Kidney glomerular epithelial cell (primary cell): ENCODE measurements around the gene CBY1.
"Not testable (repeated sequence)": the region's sequence is repeated elsewhere in the genome, so short reads cannot be mapped to it uniquely, and the experiment has no call there.

Experiments
- DNase-seq: peaks from one replicate; lab custom pipeline; 2025; lab: John Stamatoyannopoulos, UW

Gene CBY1

DNA sequence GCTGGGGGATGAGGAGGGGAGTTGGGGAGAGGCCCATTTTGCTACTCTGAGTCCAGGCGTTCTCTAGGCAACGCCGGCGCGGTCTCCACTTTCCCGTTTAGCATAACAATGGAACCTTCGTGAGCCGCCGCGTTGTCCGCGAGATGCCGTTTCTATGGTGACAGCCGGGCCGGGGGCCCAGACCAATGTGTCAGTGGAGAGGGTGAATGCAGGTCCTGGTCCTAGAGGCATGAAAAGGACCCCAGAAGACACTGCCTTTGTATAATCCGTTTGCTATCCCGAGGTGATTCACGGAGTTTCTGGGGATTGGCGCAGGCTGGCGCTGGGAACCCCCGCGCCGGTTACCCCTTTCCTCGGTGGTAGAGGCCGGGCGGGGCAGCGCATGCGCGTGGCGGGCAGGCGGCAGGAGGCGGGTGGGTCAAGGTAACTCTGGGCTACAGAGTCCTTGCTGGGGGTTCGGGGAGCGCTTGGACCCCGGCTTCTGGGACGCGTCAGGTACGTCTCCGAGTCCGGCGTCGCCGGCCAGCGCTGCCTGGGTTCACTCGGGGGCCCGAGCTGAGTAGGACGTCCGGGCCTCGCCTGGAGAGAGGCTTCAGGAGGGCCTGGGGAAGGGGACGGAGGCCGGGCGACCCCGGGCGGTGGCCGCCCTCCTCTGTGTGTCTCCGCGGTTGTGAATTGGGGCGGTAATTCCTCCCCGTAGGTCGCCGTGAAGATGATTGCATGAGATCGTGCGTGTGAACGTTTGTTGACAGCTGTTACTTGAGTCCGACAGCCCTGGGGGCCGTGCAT is at the start of gene CBY1, which contains the start of gene FAM227A:
TSS of gene CBY1 (plus strand) at position 383 of the 789 bp plus-strand sequence. CDS start 11,417 bp downstream, outside the sequence.
TSS of gene FAM227A (minus strand) at position 137 of the 789 bp plus-strand sequence. CDS start 6,224 bp downstream, outside the sequence.
- peak; percentile 81 for DNase-seq

- no peak for DNase-seq
Measured at GRCh38 chr22:38607680-38608079, 48.8 kb upstream of the CBY1 start.

DNA sequence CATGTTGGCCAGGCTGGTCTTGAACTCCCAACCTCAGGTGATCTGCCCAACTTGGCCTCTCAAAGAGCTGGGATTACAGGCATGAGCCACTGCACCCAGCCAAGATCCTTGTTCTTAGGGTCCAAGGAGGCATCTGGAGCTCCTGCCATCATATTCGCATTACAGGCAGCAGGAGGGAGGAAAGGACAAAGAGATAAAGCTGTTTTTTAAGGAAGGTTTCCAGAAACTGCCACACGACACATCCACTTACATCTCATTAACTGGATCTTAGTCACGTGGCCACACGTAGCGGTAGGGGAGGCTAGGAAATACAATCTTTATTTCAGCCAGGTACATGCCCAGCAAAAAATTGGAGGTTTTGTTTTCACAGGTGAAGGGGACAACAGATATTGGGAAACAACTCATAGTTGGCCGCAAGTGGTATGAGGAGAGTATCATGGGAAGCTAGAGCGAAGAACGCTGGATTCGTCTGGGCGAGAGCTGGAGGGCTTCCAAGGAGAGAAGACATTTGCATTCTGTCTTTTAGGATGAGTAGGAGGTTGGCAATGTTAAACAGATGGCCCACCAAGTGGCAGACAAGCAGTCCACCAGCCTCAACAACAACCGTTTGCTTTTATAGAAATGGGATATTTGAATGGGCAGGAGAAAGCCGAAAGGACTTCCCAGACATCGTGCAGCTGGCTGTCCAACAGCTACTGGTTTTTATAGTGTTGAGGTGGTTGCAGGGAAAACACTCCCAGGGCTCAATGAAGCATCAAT is 47.3 kb upstream of the CBY1 start:
- DNase-seq: no peak

- DNase-seq: no peak
Measured at GRCh38 chr22:38610234-38610633, 46.2 kb upstream of the CBY1 start.

GRCh38 chr22:38611559-38611958 is 44.9 kb upstream of the CBY1 start:
- no peak for DNase-seq

DNA sequence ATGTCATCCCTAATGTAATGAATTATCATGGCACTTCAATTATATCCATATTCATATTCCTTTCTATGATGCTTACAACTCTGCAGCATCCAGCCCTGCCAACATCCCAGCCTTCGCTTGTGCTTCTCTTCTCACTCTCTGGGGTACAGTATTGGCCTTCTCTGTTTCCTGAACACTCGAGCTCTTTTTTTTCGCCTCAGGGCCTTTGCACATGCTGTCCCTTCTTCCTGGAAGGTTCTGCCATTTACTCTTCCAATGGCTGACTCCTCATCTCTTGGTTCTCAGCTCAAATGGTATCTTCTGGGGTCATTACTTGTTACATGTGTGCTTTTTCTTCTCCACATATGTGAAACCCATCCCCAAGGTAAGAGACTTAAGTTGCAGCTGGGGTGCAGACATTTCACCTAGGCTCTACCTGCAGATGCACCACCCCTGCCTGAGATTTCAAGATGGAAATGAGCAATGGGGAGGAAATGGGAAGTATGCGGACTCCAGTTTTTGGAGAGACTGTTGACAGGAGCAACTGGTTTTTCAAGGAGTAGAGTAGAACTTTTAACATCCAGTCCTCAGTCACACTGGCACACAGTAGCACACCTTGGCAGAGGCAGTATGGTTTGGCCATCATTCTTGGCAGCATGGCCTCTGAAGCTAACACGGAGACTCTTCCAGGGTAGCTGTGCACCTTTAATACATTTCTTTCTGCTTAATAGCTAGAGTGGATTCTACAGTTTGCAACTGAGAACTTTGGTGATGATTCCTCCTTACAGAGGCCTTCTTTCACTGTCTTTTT is 44.0 kb upstream of the CBY1 start:
- DNase-seq: no peak

- DNase-seq: no peak
Measured at GRCh38 chr22:38613588-38613987, 42.9 kb upstream of the CBY1 start.

DNA sequence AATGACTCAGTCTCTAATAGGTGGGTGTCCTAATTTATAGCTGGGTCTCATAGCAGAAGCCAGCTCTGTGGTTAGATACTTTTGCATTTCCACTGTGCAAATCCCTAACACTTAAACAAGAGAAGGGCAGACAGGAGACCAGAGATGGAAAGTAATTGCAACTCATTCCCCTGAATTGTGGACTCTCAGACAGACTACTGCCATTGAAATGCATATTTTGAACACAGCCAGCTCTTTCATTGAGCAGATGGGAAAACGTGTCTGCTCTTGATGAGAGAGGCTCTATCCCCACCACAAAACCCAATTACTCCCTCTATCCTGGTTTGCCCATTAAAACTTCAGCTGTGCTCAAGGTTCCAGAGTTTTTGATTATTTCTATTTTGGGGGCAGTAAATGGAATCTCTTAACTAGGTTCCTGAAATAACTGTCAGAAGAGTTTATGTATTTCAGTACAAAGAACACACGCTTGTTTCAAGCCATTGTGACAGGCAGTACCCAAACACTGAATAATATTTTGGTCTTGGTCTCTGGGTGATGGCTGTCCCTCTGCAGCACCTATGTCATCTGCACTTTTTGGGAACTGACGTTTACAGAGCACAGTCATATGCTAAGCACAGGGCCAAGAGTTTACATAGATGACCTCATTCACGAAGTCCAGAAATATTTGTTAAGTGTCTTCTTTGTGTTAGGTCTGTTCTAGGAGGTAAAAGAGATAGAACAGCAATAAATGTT is 41.9 kb upstream of the CBY1 start:
- no peak for DNase-seq

DNA sequence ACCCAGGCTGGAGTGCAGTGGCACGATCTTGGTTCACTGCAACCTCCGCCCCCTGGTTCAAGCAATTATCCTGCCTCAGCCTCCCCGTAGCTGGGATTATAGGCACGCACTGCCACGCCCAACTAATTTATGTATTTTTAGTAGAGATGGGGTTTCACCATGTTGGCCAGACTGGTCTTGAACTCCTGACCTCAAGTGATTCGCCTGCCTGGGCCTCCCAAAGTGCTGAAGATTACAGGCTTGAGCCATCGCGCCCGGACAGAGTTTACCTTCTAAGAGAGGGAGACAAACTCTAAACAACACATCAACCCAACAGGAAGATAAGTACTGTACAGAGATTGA is 41.4 kb upstream of the CBY1 start:
- not testable (repeated sequence) for DNase-seq

GRCh38 chr22:38618258-38618657 is 38.2 kb upstream of the CBY1 start:
- DNase-seq: no peak

GRCh38 chr22:38618682-38619081 is 37.8 kb upstream of the CBY1 start:
- DNase-seq: no peak

- no peak for DNase-seq
Measured at GRCh38 chr22:38623351-38623750, 33.1 kb upstream of the CBY1 start.

DNA sequence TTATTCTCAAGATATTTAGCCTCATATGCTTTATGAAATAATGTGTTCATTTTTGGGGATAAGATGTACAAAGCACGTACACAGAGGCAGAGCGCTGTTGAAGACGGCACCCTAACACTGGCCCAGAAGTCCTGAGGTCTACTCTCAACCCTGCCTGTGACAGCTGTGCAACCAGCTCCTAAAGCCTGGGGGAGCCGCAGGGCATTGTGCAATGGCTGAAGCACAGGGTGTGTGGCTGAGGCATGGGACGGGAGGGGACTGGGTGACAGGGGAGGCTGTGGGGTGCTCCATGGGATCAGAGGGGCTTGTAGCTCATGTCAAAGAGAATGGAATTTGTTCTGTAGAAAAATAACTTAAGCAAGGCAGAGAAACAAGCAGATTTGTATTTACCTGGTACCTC is 28.0 kb upstream of the CBY1 start:
- no peak for DNase-seq

DNA sequence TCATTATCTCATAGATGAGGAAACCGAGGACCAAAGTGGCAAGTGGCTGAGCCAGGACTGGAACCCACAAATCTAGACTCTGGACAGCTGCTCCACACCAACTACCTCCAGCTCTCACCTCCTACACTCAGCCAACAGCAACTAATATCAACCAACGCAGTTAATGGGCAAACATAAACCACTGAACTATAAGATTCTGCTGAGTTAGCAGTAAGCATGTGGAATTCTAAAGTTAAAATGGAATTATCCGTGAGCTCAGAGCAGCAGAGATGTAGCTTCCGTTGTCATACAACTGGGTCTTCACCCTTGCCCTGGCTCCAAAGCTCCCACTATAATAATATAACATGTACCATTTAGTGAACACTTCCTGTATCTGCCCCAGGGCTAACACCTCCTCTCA is 27.3 kb upstream of the CBY1 start:
- DNase-seq: no peak

DNA sequence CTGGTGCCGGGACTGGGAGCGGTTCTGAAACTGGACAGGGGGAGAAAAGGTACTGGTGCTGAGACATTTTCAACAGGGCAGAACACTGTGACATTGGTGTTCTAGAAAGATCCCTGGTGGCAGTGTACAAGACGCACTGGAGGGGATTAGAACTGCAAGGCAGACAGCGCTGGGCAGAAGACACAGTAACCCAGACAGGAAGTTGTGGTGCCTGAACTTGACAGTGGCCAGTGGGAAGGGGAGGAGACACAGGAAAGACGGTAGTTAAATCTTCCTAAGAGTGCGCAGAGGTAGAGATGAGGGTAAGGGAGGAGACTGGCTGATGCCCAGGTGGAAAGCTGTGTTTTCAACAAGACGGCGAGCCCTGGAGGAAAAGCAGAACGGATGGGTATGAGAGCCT is 24.7 kb upstream of the CBY1 start:
- no peak for DNase-seq

DNA sequence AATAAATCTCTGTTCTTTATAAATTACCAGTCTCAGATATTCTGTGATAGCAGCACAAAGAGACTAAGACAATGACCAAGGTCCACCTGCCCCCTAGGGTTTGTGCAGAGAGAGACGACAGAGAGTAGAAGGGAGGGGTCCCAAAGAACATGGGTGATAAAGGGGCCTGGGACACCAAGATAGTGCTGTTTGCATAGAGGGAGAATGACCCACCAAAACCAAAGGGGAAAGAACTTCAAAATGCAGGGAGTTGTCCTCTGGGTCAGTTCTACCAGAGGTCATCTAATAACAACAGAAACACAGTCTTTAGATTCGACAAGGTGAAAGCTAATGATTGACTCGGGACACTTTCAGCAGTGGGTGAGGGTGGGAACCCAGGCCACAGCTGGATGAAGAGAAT is 23.9 kb upstream of the CBY1 start:
- DNase-seq: no peak

DNA sequence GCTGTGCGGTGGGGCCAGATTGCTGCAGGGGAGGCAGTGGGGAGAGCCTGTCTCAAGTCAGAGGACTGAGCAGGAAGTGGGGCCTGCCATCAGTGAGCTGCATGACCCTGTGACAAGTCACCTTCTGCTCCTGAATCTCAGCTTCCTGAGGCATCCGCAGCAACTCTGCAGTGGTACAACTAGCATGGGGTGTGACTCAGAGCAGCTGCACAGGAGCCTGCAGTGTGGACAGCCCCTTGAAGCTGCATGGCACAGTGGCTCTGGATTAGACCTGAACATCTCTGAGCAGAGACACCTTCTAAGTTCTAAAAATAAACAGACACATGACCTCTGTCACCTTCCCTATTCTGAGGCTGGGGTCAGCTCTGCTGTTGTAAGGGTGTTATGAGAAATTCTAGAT is 18.2 kb upstream of the CBY1 start:
- no peak for DNase-seq

DNA sequence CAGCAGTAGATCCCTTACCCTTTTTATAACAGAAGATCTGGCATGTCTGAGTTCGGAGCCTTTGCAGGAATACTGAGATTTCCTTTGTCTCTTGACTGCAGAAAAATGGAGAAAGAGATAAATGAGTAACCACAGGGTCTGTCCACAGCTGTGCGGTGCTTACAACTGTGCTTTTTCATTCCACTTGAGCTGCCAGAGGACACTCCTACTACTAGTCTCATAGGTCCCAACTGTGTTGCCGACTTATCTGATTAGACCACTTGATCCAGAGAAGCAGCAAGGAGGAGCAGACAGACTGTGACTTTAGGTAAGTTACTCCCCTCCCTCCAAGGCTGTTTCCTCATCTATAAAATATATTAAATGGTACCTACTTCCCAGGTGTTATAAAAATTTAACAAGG is 17.7 kb upstream of the CBY1 start:
- DNase-seq: no peak

GRCh38 chr22:38641476-38642040 is 14.9 kb upstream of the CBY1 start:
- no peak for DNase-seq

- DNase-seq: not testable (repeated sequence)
Measured at GRCh38 chr22:38644245-38644644, 12.2 kb upstream of the CBY1 start.

DNA sequence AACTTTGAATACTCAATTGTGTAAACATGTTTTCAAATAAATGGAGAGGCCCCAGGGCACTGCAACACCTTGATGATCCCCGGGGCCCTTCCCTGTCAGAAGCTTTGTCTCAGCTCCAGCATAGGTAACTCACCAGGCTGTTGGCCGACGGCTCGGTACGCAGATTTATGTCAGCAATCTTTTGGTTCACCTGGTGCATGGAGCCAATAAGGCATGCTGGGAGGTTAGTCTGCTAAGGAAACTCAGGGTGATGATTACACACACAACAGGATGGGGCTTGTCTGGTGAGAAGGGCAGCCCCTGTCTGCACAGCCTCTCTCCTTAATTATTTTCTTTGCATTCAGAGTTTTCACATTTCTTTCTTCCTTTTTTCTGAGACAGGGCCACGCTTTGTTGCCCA is 11.0 kb upstream of the CBY1 start:
- DNase-seq: no peak
